ENCODE measurements around the gene OR11H7. TPM values are rescaled to one million over a fixed set of nuclear protein-coding genes. Genes with fewer than 3 reads are reported as not detected.

Gene OR11H7
- not detected in 2 replicates for total RNA-seq

DNA sequence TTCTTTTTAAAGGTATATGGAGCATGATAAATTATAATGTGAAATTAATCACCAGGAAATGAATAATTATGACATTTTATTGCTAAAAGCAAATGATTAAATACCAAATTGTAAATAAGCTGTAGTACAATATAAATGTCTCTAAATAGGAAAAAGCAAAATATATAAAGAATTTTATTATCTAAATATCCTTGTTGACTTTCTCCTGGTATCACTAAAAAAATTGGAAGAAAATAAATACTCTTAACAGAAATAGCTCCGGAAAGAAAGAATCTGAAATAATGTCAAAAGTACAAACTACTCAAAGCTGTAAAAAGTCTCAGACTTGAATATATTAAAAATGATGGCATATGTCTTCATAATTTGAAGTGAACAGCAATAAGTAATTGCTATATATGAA, at the start of gene OR11H7:
Gene OR11H7 (plus strand): TSS at position 301 of the 400 bp plus-strand sequence.

DNA sequence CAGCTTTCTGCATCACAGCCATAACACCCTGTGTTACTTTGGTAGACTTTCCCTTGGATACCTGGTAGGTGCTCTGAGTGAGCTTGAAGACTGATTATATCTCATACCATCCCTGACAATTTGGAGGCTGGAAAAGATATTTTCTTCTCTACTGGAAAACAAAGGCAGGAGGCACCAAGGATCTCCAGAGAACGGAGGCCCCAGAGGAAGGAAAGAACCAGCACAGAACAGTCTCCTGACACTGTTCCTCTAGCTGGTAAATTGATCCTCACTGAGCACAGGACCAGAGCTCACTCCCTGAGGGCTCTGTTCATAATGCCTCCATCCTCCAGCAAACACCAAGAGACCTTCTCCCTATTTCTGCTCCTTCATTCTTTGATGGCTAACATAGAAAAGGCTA, 38.2 kb upstream of the OR11H7 start, which contains the start of gene OR11G2:
Gene OR11G2 (plus strand): TSS at position 301 of the 400 bp plus-strand sequence. CDS start 6,542 bp downstream, outside the sequence.

GRCh38 chr14:20223410-20223809, 5.4 kb upstream of the OR11H7 start, which contains the start of gene OR11H6:
TSS of gene OR11H6 (plus strand) at chr14:20223710. CDS start at chr14:20223710, 0 bp downstream.

Other genes with a start within 250 kb of the OR11H7 start
- gene OR4Q2, start 226.8 kb upstream of the OR11H7 start, total RNA-seq, result not detected in 2 replicates
- gene OR4K14, start 209.7 kb upstream of the OR11H7 start, total RNA-seq, result not detected in 2 replicates
- under 0.01 TPM in 1 of 2 replicates, not detected in the other for gene OR4K13, start 192.9 kb upstream of the OR11H7 start, total RNA-seq
- not detected in 2 replicates for gene OR4L1, start 168.9 kb upstream of the OR11H7 start, total RNA-seq
- not detected in 2 replicates for gene OR4K17, start 118.2 kb upstream of the OR11H7 start, total RNA-seq
- not detected in 2 replicates for gene OR4N5, start 90.2 kb upstream of the OR11H7 start, total RNA-seq
- gene OR11G2, start 38.1 kb upstream of the OR11H7 start, total RNA-seq, result not detected in 2 replicates
- not detected in 2 replicates for gene OR11H6, start 5.3 kb upstream of the OR11H7 start, total RNA-seq
- not detected in 2 replicates for gene OR11H4, start 10.3 kb downstream of the OR11H7 start, total RNA-seq
- gene TTC5, start 77.0 kb downstream of the OR11H7 start, total RNA-seq, result 27.1 and 44.9 TPM in 2 replicates
- gene CCNB1IP1, start 104.3 kb downstream of the OR11H7 start, total RNA-seq, result 35.9 and 45.7 TPM in 2 replicates
- gene PARP2, start 114.7 kb downstream of the OR11H7 start, total RNA-seq, result 3.3 and 5.7 TPM in 2 replicates
- 12.0 and 12.5 TPM in 2 replicates for gene TEP1, start 184.5 kb downstream of the OR11H7 start, total RNA-seq
- gene KLHL33, start 207.2 kb downstream of the OR11H7 start, total RNA-seq, result 0.32 and 0.60 TPM in 2 replicates
- gene OSGEP, start 225.8 kb downstream of the OR11H7 start, total RNA-seq, result 24.9 and 26.3 TPM in 2 replicates
- gene APEX1, start 226.2 kb downstream of the OR11H7 start, total RNA-seq, result 46.5 and 68.7 TPM in 2 replicates
- gene PIP4P1, start 232.5 kb downstream of the OR11H7 start, total RNA-seq, result 20.9 and 22.1 TPM in 2 replicates
- gene PNP, start 240.4 kb downstream of the OR11H7 start, total RNA-seq, result 6.6 and 9.6 TPM in 2 replicates